Endometrial microvascular endothelial cells (primary cell): ENCODE measurements around the gene MCCC2. TPM values are rescaled to one million over a fixed set of nuclear protein-coding genes. Genes with fewer than 3 reads are reported as not detected.

Source experiments
- in situ Hi-C: cut with HindIII; loops from 2 replicates; pipeline ENCODE4 v1.10.0; 2017; ENCODE audit warnings: low sequenced_read_pairs, low pct_unique_long_range_greater_than_20kb; ENCODE audit errors: inconsistent ontology term
- total RNA-seq: library from RNA; depleted of rRNA; stranded (reverse); fragments of >200 nt; gene quantifications from one replicate; pipeline ENCODE4 v1.2.3, GENCODE V29; 2015; ENCODE audit errors: inconsistent ontology term

MCCC2 gene
- total RNA-seq, 1 donor from 2014 or later, result 48.9 TPM

DNA sequence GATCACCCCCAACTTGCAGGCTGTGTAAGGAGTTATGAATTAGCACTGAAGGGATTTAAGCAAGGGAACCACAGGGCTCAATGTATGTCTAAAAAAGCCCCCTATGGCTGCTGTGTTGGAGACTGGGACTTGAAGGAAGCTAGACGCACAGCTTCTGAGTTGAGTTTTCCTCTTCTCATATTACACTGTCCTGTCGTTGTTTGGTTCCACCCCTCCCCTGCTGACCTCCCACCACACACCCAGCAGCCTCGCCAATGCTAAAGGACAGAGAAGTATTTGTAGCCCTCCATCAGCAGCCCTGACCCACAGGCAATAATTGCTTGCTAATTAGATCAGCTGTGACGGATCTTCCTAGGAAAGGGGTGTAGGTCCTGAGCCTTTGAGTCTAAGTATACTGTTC lies 116.8 kb downstream of the MCCC2 start:
- in situ Hi-C loops, result no loop called here

DNA sequence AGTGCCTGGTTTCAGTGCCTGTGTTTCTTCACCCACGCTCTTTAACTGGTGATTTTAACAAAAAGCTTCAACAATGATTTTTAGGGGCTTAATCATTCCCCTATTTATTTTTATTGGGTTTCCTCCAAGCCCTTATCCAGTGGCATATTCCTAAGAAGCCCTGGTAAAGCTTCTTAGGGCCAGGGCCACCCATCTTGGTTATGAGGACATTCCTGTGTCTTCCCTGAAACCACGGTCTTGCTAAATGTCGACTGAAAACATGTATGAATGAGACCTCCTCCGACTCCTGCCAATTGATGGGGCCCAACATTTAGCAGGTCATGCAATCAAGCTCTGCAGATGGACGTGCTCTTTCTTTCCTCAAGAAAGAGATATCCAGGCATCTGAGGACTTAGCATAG lies 118.3 kb downstream of the MCCC2 start:
- in situ Hi-C loops, result no loop called here

DNA sequence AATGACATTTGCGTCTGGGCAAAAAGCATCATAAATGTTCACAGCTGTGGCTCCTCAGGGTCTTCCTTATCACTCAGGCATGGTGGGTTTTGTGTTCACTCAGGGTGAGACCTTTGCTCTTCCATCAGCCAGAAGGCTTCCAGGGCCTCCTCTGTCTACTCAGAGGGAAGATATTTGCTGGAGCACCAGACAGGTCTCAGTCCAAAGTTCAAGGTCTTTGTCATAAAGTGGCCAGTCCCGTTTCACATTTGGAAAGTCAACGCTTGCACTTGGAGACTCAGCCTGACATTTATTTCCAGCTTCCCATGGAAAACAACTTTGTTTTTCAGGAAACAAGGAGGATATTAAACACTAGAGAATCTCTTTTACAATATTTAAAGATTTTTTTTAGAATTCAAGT lies 119.8 kb downstream of the MCCC2 start:
- in situ Hi-C loops, result no loop called here

Other genes with a start within 250 kb of the MCCC2 start
- 22.9 TPM for gene BDP1, start 131.7 kb upstream of the MCCC2 start, total RNA-seq
- gene CARTPT, start 131.9 kb downstream of the MCCC2 start, total RNA-seq, result not detected